Measurements from ENCODE around the gene MAPKAPK2.

DNA sequence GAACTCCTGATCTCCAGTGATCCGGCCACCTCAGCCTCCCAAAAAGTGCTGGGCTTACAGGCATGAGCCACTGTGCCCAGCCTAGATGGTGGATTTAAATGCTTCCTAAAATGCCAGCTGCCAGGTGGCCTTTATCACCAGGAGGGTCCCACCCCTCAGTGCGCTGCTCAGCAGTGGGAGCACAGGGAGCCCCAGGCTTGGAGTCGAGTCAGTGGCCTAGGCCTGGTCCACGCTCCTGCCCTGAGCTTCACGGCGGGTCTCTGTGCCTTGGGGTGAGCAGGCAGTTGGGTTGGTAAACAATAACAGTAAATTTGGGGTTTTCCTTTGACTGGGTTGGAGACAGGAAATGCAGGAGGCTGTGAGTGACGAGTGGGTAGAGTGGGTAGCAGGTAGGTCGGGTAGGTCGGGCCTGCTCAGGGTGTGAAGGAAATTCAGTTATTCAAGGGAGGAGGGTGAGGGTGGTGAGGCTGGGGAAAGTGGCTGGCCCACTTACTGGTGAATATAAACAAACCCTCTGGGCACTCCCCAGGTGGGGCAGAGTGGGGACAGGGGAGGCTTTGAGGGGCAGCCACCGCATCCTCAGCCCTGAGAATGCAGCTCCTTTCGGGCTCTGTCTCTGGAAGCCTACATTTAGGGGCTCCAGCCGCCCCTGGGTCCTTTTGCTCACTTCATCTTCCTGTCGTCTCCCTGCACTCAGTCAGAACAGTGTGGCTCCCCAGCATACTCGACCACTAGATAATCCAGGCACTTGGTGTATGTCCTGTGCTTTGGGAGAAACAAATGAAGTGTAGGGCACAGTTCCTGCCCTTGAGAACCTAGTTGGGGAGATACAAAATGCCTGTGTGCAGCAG lies 52.4 kb downstream of the MAPKAPK2 start:
- no peak for TF ChIP-seq POLR2A (IDR thresholded peaks at IDR 0.05)
- TF ChIP-seq, protein P1, sequence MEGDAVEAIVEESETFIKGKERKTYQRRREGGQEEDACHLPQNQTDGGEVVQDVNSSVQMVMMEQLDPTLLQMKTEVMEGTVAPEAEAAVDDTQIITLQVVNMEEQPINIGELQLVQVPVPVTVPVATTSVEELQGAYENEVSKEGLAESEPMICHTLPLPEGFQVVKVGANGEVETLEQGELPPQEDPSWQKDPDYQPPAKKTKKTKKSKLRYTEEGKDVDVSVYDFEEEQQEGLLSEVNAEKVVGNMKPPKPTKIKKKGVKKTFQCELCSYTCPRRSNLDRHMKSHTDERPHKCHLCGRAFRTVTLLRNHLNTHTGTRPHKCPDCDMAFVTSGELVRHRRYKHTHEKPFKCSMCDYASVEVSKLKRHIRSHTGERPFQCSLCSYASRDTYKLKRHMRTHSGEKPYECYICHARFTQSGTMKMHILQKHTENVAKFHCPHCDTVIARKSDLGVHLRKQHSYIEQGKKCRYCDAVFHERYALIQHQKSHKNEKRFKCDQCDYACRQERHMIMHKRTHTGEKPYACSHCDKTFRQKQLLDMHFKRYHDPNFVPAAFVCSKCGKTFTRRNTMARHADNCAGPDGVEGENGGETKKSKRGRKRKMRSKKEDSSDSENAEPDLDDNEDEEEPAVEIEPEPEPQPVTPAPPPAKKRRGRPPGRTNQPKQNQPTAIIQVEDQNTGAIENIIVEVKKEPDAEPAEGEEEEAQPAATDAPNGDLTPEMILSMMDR (IDR thresholded peaks at IDR 0.05): no peak
